Suprapubic skin (tissue), 4 donors: Measurements from ENCODE around the gene MXD3. TPM values are rescaled to one million over a fixed set of nuclear protein-coding genes. Genes with fewer than 3 reads are reported as not detected.

Experiments used
- DNase-seq, 2 donors: peaks; one replicate each; pipeline ENCODE4 v3.0.0-alpha.2; 2019; ENCODE audit warnings: low spot score in 2 of 2
- H3K27ac ChIP-seq: fragments of 200-600 bp; sonication (generic); one replicate; pipeline ENCODE4 v1.5.1; 2019
- H3K27me3 ChIP-seq: fragments of 200-600 bp; sonication (generic); one replicate; pipeline ENCODE4 v1.5.1; 2019
- H3K36me3 ChIP-seq: fragments of 200-600 bp; sonication (generic); one replicate; pipeline ENCODE4 v1.5.1; 2019
- H3K4me1 ChIP-seq: fragments of 200-600 bp; sonication (generic); one replicate; pipeline ENCODE4 v1.5.1; 2019
- H3K4me3 ChIP-seq: fragments of 200-600 bp; sonication (generic); one replicate; pipeline ENCODE4 v1.5.1; 2019; ENCODE audit warnings: mild to moderate bottlenecking
- H3K9me3 ChIP-seq: fragments of 200-600 bp; sonication (generic); one replicate; pipeline ENCODE4 v1.5.1; 2019
- CTCF ChIP-seq, 2 donors: fragments of 200-600 bp in 1 of 2; fragments of 450-650 bp in 1 of 2; sonication (generic) in 1 of 2; IDR thresholded peaks; one replicate each; pipeline ENCODE4 v1.5.1; 2016 to 2019; ENCODE audit warnings: antibody characterized with exemption in 2 of 2, mild to moderate bottlenecking in 1 of 2, moderate library complexity in 1 of 2
- EP300 ChIP-seq: sonication (generic); formaldehyde crosslinking; IDR thresholded peaks from one replicate; pipeline ENCODE4 v1.6.1; 2017; ENCODE audit warnings: antibody characterized with exemption
- POLR2A ChIP-seq, 2 donors: fragments of 450-650 bp; IDR thresholded peaks; one replicate each; pipeline ENCODE4 v1.6.1; 2017; ENCODE audit warnings: antibody characterized with exemption in 2 of 2, mild to moderate bottlenecking in 2 of 2, moderate library complexity in 2 of 2
- POLR2AphosphoS5 ChIP-seq, 3 donors: sonication (generic); formaldehyde crosslinking; IDR thresholded peaks; one replicate each; pipeline ENCODE4 v1.6.1; 2017; ENCODE audit warnings: antibody characterized with exemption in 3 of 3
- WGBS: methylation state at CpG from one replicate; pipeline ENCODE4 v1.1.5; 2018; 5-methylcytosine and 5-hydroxymethylcytosine counted together
- total RNA-seq, 4 donors: library from RNA; depleted of rRNA; stranded (reverse); fragments of >200 nt; gene quantifications; one replicate each; pipeline ENCODE4 v1.1.0, GENCODE V29; 2016

Gene MXD3
- total RNA-seq, 4 donors from 2014 or later = 8.7 to 30.3 (median 11.7) TPM

- peaks cover 82% of the 10 kb centered on the region for H3K36me3 ChIP-seq
- H3K9me3 ChIP-seq = no peaks in the 10 kb centered on the region
- H3K4me1 ChIP-seq = peaks cover 4% of the 10 kb centered on the region
- DNase-seq = no peak
- no peak overlapping the region for H3K4me3 ChIP-seq
- TF ChIP-seq POLR2A (IDR thresholded peaks at IDR 0.05) (no peak), CTCF (IDR thresholded peaks at IDR 0.05) (no peak), EP300 (no peak), POLR2AphosphoS5 (IDR thresholded peaks at IDR 0.05) (no peak)
- 90% methylated on average over 30 of the region's 35 CpGs for WGBS
- H3K27me3 ChIP-seq = no peaks in the 10 kb centered on the region
- H3K27ac ChIP-seq = no peak overlapping the region
Observed at GRCh38 chr5:177332031-177332895, 20.6 kb upstream of the MXD3 start.

- Histone ChIP-seq H3K27me3 (no peaks in the 10 kb centered on the region), H3K4me3 (no peak overlapping the region), H3K36me3 (peaks cover 71% of the 10 kb centered on the region), H3K9me3 (no peaks in the 10 kb centered on the region), H3K4me1 (peaks cover 4% of the 10 kb centered on the region), H3K27ac (no peak overlapping the region)
- 79% methylated on average over 26 of the region's 27 CpGs for WGBS
- TF ChIP-seq POLR2AphosphoS5 (IDR thresholded peaks at IDR 0.05) (no peak), CTCF (IDR thresholded peaks at IDR 0.05) (no peak), EP300 (no peak), POLR2A (IDR thresholded peaks at IDR 0.05) (no peak)
- DNase-seq = no peak
Observed at GRCh38 chr5:177330991-177331842, 19.5 kb upstream of the MXD3 start.

DNA sequence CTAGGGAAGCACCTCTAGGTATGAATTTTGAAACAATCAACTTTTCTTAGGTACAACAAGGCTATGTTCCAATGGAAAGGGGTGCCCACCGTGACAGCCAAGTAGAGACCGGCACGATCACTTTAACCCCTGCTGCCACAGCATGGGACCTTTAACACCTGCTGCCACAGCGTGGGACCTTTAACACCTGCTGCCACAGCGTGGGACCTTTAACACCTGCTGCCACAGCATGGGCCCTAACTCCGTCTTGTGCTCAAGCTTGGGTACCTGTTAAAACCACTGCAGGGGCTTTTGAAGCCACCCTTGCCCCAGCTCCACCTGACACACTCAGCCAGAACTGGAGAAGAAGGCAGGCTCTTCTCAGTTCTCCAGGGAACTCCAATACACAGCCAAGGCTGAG, 18.2 kb upstream of the MXD3 start:
- Histone ChIP-seq H3K27ac (no peak overlapping the region), H3K4me3 (no peak overlapping the region), H3K9me3 (no peaks in the 10 kb centered on the region), H3K27me3 (no peaks in the 10 kb centered on the region), H3K36me3 (peaks cover 58% of the 10 kb centered on the region), H3K4me1 (peaks cover 4% of the 10 kb centered on the region)
- 87% methylated on average over 5 of the region's 6 CpGs for WGBS
- no peak for DNase-seq
- TF ChIP-seq POLR2A (IDR thresholded peaks at IDR 0.05) (no peak), EP300 (no peak), CTCF (IDR thresholded peaks at IDR 0.05) (no peak), POLR2AphosphoS5 (IDR thresholded peaks at IDR 0.05) (no peak)

DNA sequence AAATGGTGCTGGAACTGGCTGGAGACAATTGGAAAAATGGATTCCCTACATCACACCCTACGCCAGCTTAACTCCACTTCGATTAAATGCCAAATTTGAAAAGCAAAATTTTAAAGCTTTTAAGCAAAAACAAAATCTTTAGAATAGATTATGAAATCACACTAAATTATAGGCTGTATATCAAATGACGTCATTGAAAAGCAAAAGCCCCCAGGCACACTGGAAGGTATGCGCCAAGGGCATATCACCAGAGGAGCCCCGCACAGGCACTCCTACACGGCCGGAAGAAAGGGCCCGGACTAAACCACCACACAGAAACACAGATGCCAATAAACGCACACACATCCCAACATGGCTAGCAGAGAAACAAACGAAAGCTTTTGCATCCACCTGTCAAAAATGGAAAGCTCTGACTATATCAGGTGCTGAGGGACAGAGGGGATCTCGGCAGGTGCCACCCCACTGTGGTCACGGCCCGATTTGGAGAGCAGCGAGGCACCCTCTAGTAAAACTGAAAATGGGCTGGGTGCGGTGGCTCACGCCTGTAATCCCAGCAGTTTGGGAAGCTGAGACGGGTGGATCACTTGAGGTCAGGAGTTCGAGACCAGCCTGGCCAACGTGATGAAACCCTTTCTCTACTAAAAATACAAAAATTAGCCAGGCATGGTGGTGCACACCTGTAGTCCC, 17.0 kb upstream of the MXD3 start:
- peaks cover 4% of the 10 kb centered on the region for H3K4me1 ChIP-seq
- H3K27me3 ChIP-seq = no peaks in the 10 kb centered on the region
- H3K27ac ChIP-seq = no peak overlapping the region
- TF ChIP-seq EP300 (no peak), POLR2A (IDR thresholded peaks at IDR 0.05) (no peak), POLR2AphosphoS5 (IDR thresholded peaks at IDR 0.05) (no peak), CTCF (IDR thresholded peaks at IDR 0.05) (no peak)
- no peak for DNase-seq
- 84% methylated on average over 19 of the region's 19 CpGs for WGBS
- H3K9me3 ChIP-seq = no peaks in the 10 kb centered on the region
- H3K36me3 ChIP-seq = peaks cover 46% of the 10 kb centered on the region
- H3K4me3 ChIP-seq = no peak overlapping the region
